Measurements from ENCODE around the gene PCDHA9.
A peak's percentile ranks its signal among the peaks of the same experiment; 100 is the strongest.
"Not testable (repeated sequence)": the region's sequence is repeated elsewhere in the genome, so short reads cannot be mapped to it uniquely, and the experiment has no call there.

PCDHA9 gene

DNA sequence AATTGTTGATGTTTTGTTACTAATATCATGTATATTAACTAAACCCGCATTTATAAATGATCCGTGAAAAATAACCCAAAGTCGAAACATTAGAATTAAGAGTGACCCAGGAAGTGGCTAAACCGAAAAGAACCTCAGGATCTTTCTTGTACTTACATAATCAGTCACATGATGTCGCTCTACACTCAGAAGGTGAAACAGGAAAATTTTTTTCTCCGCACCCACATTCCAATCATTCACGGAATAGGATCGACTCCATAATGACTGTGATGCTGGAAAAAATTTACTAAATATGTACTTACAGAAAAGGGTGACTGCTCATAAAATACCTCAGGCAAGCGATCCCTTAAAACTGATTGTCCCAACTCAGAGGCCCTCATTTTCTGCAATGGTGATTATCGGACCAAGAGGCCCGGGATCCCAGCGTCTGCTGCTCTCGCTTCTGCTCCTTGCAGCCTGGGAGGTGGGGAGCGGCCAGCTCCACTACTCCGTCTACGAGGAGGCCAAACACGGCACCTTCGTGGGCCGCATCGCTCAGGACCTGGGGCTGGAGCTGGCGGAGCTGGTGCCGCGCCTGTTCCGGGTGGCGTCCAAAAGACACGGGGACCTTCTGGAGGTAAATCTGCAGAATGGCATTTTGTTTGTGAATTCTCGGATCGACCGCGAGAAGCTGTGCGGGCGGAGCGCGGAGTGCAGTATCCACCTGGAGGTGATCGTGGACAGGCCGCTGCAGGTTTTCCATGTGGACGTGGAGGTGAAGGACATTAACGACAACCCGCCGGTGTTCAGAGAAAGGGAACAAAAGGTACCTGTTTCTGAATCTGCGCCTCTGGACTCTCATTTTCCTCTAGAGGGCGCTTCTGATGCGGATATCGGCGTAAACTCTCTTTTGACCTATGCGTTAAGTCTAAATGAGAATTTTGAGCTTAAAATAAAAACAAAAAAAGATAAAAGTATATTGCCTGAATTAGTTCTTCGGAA is 27.2 kb downstream of the PCDHA9 start, which contains the start of gene PCDHA12:
Gene PCDHA12 (plus strand): TSS at position 224 of the 981 bp plus-strand sequence. CDS start 165 bp downstream, at position 389.
- DNase-seq = no peak

DNA sequence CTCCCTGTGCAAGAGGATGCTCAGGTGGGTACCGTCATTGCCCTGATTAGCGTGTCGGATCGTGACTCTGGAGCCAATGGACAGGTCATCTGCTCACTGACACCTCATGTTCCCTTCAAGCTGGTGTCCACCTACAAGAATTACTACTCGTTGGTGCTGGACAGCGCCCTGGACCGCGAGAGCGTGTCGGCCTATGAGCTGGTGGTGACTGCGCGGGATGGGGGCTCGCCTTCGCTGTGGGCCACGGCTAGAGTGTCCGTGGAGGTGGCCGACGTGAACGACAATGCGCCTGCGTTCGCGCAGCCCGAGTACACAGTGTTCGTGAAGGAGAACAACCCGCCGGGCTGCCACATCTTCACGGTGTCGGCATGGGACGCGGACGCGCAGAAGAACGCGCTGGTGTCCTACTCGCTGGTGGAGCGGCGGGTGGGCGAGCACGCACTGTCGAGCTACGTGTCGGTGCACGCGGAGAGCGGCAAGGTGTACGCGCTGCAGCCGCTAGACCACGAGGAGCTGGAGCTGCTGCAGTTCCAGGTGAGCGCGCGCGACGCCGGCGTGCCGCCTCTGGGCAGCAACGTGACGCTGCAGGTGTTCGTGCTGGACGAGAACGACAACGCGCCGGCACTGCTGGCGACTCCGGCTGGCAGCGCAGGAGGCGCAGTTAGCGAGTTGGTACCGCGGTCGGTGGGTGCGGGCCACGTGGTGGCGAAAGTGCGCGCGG is 28.5 kb downstream of the PCDHA9 start:
- not testable (repeated sequence) for DNase-seq

DNA sequence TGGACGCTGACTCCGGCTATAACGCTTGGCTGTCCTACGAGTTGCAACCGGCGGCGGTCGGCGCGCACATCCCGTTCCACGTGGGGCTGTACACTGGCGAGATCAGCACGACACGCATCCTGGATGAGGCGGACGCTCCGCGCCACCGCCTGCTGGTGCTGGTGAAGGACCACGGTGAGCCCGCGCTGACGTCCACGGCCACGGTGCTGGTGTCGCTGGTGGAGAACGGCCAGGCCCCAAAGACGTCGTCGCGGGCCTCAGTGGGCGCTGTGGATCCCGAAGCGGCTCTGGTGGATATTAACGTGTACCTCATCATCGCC is 29.0 kb downstream of the PCDHA9 start:
- DNase-seq = no peak

DNA sequence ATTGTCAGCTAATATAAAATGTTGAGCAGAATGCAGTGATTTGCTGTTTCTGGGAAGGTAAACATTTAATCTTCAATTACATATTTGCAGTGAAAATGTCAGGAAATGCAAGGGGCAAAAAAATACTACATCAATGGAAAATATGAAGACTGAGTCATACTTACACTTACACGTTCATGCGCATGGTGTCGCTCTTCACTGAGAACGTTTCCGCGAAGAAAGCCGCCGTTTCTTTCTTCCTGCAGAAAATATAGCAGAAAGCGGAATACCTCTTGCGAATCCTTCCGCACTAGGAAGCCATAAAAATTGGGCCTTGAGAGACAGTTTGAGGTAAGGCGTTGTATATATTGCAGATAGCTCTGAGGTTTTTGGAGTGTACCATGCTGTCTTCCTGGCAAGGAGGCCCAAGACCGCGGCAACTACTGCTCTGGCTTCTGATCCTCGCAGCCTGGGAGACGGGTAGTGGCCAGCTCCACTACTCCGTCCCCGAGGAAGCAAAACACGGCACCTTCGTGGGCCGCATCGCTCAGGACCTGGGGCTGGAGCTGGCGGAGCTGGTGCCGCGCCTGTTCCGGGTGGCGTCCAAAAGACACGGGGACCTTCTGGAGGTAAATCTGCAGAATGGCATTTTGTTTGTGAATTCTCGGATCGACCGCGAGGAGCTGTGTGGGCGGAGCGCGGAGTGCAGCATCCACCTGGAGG is 33.9 kb downstream of the PCDHA9 start, which contains the start of gene PCDHA13:
Gene PCDHA13 (plus strand): TSS at position 236 of the 702 bp plus-strand sequence. CDS start 145 bp downstream, at position 381.
- peak in 4 of 51 donors; percentile 7 to 17 (median 11) for DNase-seq

DNA sequence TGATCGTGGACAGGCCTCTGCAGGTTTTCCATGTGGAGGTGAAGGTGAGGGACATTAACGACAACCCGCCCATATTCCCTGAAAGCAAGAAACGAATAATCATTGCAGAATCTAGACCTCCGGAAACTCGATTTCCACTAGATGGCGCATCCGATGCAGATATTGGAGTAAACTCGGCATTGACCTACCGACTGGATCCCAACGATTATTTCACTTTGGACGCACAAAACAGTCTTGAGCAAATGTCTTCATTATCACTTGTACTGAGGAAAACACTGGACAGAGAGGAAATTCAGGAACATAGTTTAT is 34.4 kb downstream of the PCDHA9 start:
- peak in 2 of 51 donors; percentile 1 to 7 for DNase-seq

DNA sequence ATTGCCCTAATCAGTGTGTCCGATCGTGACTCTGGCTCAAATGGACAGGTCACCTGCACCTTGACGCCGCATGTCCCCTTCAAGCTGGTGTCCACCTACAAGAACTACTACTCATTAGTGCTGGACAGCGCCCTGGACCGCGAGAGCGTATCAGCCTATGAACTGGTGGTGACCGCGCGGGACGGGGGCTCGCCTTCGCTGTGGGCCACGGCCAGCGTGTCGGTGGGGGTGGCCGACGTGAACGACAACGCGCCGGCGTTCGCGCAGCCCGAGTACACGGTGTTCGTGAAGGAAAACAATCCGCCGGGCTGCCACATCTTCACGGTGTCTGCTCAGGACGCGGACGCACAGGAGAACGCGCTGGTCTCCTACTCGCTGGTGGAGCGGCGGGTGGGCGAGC is 35.2 kb downstream of the PCDHA9 start:
- DNase-seq = no peak

DNA sequence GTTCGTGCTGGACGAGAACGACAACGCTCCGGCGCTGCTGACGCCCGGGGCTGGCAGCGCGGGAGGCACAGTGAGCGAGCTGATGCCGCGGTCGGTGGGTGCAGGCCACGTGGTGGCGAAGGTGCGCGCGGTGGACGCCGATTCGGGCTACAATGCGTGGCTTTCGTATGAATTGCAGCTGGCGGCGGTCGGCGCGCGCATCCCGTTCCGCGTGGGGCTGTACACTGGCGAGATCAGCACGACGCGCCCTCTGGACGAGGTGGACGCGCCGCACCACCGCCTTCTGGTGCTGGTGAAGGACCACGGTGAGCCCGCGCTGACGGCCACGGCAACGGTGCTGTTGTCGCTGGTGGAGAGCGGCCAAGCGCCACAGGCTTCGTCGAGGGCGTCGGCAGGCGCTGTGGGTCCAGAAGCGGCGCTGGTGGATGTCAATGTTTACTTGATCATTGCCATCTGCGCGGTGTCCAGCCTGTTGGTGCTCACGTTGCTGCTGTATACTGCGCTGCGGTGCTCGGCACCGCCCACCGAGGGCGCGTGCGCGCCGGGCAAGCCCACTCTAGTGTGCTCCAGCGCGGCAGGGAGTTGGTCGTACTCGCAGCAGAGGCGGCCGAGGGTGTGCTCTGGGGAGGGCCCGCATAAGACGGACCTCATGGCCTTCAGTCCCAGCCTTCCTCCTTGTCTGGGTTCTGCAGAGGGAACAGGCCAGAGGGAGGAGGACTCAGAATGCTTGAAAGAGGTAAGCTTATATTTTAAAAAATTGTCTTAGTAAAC is 35.9 kb downstream of the PCDHA9 start:
- DNase-seq = no peak
